Activated B cell treated with CpG ODN at 0.5 μM for 24 hours (primary cell): ENCODE results near the gene SLC2A4RG. TPM values are rescaled to one million over a fixed set of nuclear protein-coding genes. Genes with fewer than 3 reads are reported as not detected.

ENCODE experiments used
- ATAC-seq: fragments of 200-7000 bp; cut with Tn5 transposase; one replicate; pipeline ENCODE4 v1.10.0; 2021; ENCODE audit warnings: low read depth, mild to moderate bottlenecking, moderate library complexity
- CTCF ChIA-PET: fragments of 350-600 bp; sonication (Branson Sonifier 250); formaldehyde crosslinking; loops from one replicate; lab custom pipeline; 2021; ENCODE audit warnings: antibody characterized with exemption; lab: Charles Lee
- POLR2A ChIA-PET: fragments of 350-600 bp; sonication (Branson Sonifier 250); formaldehyde crosslinking; loops from one replicate; lab custom pipeline; 2021; ENCODE audit warnings: antibody characterized with exemption; lab: Charles Lee
- DNase-seq: peaks from one replicate; pipeline ENCODE4 v3.0.0; 2022
- H3K27ac Mint-ChIP-seq: one replicate; pipeline ENCODE4 v1.8.0; 2020; ENCODE audit warnings: mixed read lengths
- H3K27me3 Mint-ChIP-seq: one replicate; pipeline ENCODE4 v1.8.0; 2021; ENCODE audit warnings: mixed read lengths
- H3K36me3 Mint-ChIP-seq: one replicate; pipeline ENCODE4 v1.8.0; 2021; ENCODE audit warnings: low read depth, mixed read lengths
- H3K4me1 Mint-ChIP-seq: one replicate; pipeline ENCODE4 v1.8.0; 2021; ENCODE audit warnings: mixed read lengths
- H3K4me3 Mint-ChIP-seq: one replicate; pipeline ENCODE4 v1.8.0; 2020; ENCODE audit warnings: mild to moderate bottlenecking, mixed read lengths
- H3K9me3 Mint-ChIP-seq: one replicate; pipeline ENCODE4 v1.8.0; 2020; ENCODE audit warnings: mixed read lengths
- CTCF ChIP-seq: fragments of 200-600 bp; IDR thresholded peaks from one replicate; pipeline ENCODE4 v1.8.0; 2022; ENCODE audit warnings: antibody characterized with exemption, mild to moderate bottlenecking
- intact Hi-C: fragments of 100-400 bp; cut with micrococcal nuclease; formaldehyde crosslinking; loops from one replicate; pipeline ENCODE4 v1.15.1; 2024
- total RNA-seq: library from RNA; stranded (reverse); gene quantifications from 2 replicates; pipeline ENCODE4 v1.2.3, GENCODE V29; 2022

SLC2A4RG gene
- total RNA-seq, 1 donor from 2014 or later: 28.1 TPM

GRCh38 chr20:63701051-63701328 lies 38.6 kb upstream of the SLC2A4RG start:
- no peak for DNase-seq
- H3K27me3 Mint-ChIP-seq: no peaks in the 10 kb centered on the region
- ATAC-seq: no peak
- CTCF ChIA-PET: no interaction called here
- peaks cover 25% of the 10 kb centered on the region for H3K36me3 Mint-ChIP-seq
- intact Hi-C loops: no loop called here
- H3K4me1 Mint-ChIP-seq: peaks cover 26% of the 10 kb centered on the region
- POLR2A ChIA-PET: no interaction called here
- H3K4me3 Mint-ChIP-seq: no peak overlapping the region
- no peaks in the 10 kb centered on the region for H3K9me3 Mint-ChIP-seq
- no peak for TF ChIP-seq CTCF
- no peak overlapping the region for H3K27ac Mint-ChIP-seq

GRCh38 chr20:63701329-63702035 lies 38.1 kb upstream of the SLC2A4RG start:
- CTCF ChIA-PET: no interaction called here
- Mint-ChIP-seq H3K4me3 (no peak overlapping the region), H3K9me3 (no peaks in the 10 kb centered on the region), H3K36me3 (peaks cover 29% of the 10 kb centered on the region), H3K4me1 (peaks cover 24% of the 10 kb centered on the region), H3K27ac (no peak overlapping the region), H3K27me3 (no peaks in the 10 kb centered on the region)
- POLR2A ChIA-PET: interaction anchor here (0.5 to 0.6 kb wide), 2 partner anchors 26 to 180 kb away, joined by 3 read pairs; no protein-coding TSS in a partner anchor
- no peak for DNase-seq
- ATAC-seq: no peak
- intact Hi-C loops: no loop called here
- TF ChIP-seq CTCF: no peak

- no peak overlapping the region for H3K27ac Mint-ChIP-seq
- ChIA-PET CTCF (no interaction called here), POLR2A (interaction anchor here (0.5 to 0.7 kb wide), 3 partner anchors 25 to 254 kb away, joined by 3 read pairs; partner anchors contain the start of gene UCKL1)
- H3K4me3 Mint-ChIP-seq: no peak overlapping the region
- intact Hi-C loops: no loop called here
- no peak for TF ChIP-seq CTCF
- H3K9me3 Mint-ChIP-seq: no peaks in the 10 kb centered on the region
- DNase-seq (no peak), ATAC-seq (no peak)
- peaks cover 33% of the 10 kb centered on the region for H3K36me3 Mint-ChIP-seq
- no peaks in the 10 kb centered on the region for H3K27me3 Mint-ChIP-seq
- H3K4me1 Mint-ChIP-seq: peaks cover 26% of the 10 kb centered on the region
These were observed 37.4 kb upstream of the SLC2A4RG start for GRCh38 chr20:63702036-63702665.

GRCh38 chr20:63702751-63703470 lies 36.7 kb upstream of the SLC2A4RG start:
- DNase-seq: no peak

More at GRCh38 chr20:63702751-63703470, 36.7 kb upstream of the SLC2A4RG start:
- no peak for ATAC-seq
- no peak overlapping the region for H3K27ac Mint-ChIP-seq
- no peak overlapping the region for H3K4me3 Mint-ChIP-seq
- POLR2A ChIA-PET: interaction anchor here (0.7 to 0.9 kb wide), 2 partner anchors 253 to 963 kb away, joined by 3 read pairs; partner anchors contain the start of gene UCKL1
- TF ChIP-seq CTCF: no peak
- H3K27me3 Mint-ChIP-seq: no peaks in the 10 kb centered on the region
- peaks cover 24% of the 10 kb centered on the region for H3K4me1 Mint-ChIP-seq
- CTCF ChIA-PET: no interaction called here
- H3K9me3 Mint-ChIP-seq: no peaks in the 10 kb centered on the region
- intact Hi-C loops: no loop called here
- H3K36me3 Mint-ChIP-seq: peaks cover 33% of the 10 kb centered on the region
